Activated CD4-positive, alpha-beta memory T cell treated with anti-CD3 and anti-CD28 coated beads for 36 hours (primary cell): Measurements from ENCODE around the gene UBAP2L. TPM values are rescaled to one million over a fixed set of nuclear protein-coding genes. Genes with fewer than 3 reads are reported as not detected.

ENCODE experiments used
- CTCF ChIA-PET: fragments of 350-600 bp; sonication (Branson Sonifier 250); formaldehyde crosslinking; loops from one replicate; lab custom pipeline; 2021; ENCODE audit warnings: antibody characterized with exemption, inconsistent platforms; lab: Charles Lee
- POLR2A ChIA-PET: fragments of 350-600 bp; sonication (Branson Sonifier 250); formaldehyde crosslinking; loops from one replicate; lab custom pipeline; 2021; ENCODE audit warnings: antibody characterized with exemption; lab: Charles Lee
- DNase-seq: peaks from one replicate; pipeline ENCODE4 v3.0.0-alpha.2; 2020
- H3K27ac Mint-ChIP-seq: one replicate; pipeline ENCODE4 v1.8.0; 2021; ENCODE audit warnings: mixed read lengths
- H3K27me3 Mint-ChIP-seq: one replicate; pipeline ENCODE4 v1.8.0; 2021; ENCODE audit warnings: mixed read lengths
- H3K36me3 Mint-ChIP-seq: one replicate; pipeline ENCODE4 v1.8.0; 2021; ENCODE audit warnings: mixed read lengths
- H3K4me1 Mint-ChIP-seq: one replicate; pipeline ENCODE4 v1.8.0; 2021; ENCODE audit warnings: low read depth, mixed read lengths
- H3K4me3 Mint-ChIP-seq: one replicate; pipeline ENCODE4 v1.8.0; 2021; ENCODE audit warnings: mild to moderate bottlenecking, mixed read lengths
- H3K9me3 Mint-ChIP-seq: one replicate; pipeline ENCODE4 v1.8.0; 2021; ENCODE audit warnings: mixed read lengths
- intact Hi-C: fragments of 100-400 bp; cut with micrococcal nuclease; formaldehyde crosslinking; loops from one replicate; pipeline ENCODE4 v1.15.1; 2023
- total RNA-seq, 2 experiments: library from RNA; stranded (reverse); gene quantifications; one replicate each; pipeline ENCODE4 v1.2.3, GENCODE V29; 2021

UBAP2L gene
- 100 to 1,000 TPM; 180 to 183 TPM for total RNA-seq

GRCh38 chr1:154220071-154220969, at the start of gene UBAP2L:
TSS of gene UBAP2L (plus strand) at chr1:154220955. CDS start at chr1:154225124, 4,169 bp downstream.
- H3K4me3 Mint-ChIP-seq, result peak within 1 kb of the TSS; percentile 90
- peak within 1 kb of the TSS; percentile 94 for H3K27ac Mint-ChIP-seq
- DNase-seq, result peak; percentile 99
- H3K9me3 Mint-ChIP-seq, result peaks cover 4% of the 10 kb centered on the region
- intact Hi-C loops, result loop anchor here (1.0 to 5.0 kb wide), 4 partner anchors 37 to 298 kb away; partner anchors contain the start of genes GATAD2B, HAX1 and RPS27
- H3K27me3 Mint-ChIP-seq, result peaks cover 2% of the 10 kb centered on the region
- ChIA-PET POLR2A (interaction anchor here (0.8 to 3.9 kb wide), 9 partner anchors 13 to 1104 kb away, joined by 3 to 21 read pairs (median 3); partner anchors contain the start of genes HAX1 and SLC39A1), CTCF (interaction anchor here (1.0 to 2.4 kb wide), 3 partner anchors 49 to 115 kb away, joined by 3 to 7 read pairs (median 3); no protein-coding TSS in a partner anchor)
- H3K4me1 Mint-ChIP-seq, result peaks cover 68% of the 10 kb centered on the region
- peaks cover 53% of the 10 kb centered on the region for H3K36me3 Mint-ChIP-seq

- intact Hi-C loops, result loop anchor here (1.0 kb wide), 2 partner anchors 11 to 13 kb away; no protein-coding TSS in a partner anchor
- DNase-seq, result no peak
- H3K27ac Mint-ChIP-seq, result peak overlapping the region; percentile 78
Observed at GRCh38 chr1:154171223-154171583, 49.6 kb upstream of the UBAP2L start.

GRCh38 chr1:154171880-154172279, 48.9 kb upstream of the UBAP2L start:
- POLR2A ChIA-PET, result interaction anchor here (1.6 to 3.0 kb wide), 2 partner anchors 9 to 14 kb away, joined by 14 to 21 read pairs; no protein-coding TSS in a partner anchor
- CTCF ChIA-PET, result interaction anchor here (1.2 to 2.3 kb wide), 2 partner anchors 25 to 163 kb away, joined by 3 to 8 read pairs; no protein-coding TSS in a partner anchor
- no peak for DNase-seq
- H3K27ac Mint-ChIP-seq, result peak overlapping the region; percentile 53
- peaks cover 69% of the 10 kb centered on the region for H3K36me3 Mint-ChIP-seq
- intact Hi-C loops, result loop anchor here (1.0 kb wide), 2 partner anchors 10 to 14 kb away; no protein-coding TSS in a partner anchor
- H3K4me3 Mint-ChIP-seq, result no peak overlapping the region
- peaks cover 61% of the 10 kb centered on the region for H3K4me1 Mint-ChIP-seq
- H3K9me3 Mint-ChIP-seq, result no peaks in the 10 kb centered on the region
- no peaks in the 10 kb centered on the region for H3K27me3 Mint-ChIP-seq

More at GRCh38 chr1:154171223-154171583, 49.6 kb upstream of the UBAP2L start:
- no peak overlapping the region for H3K4me3 Mint-ChIP-seq
- H3K36me3 Mint-ChIP-seq, result peaks cover 71% of the 10 kb centered on the region
- H3K9me3 Mint-ChIP-seq, result no peaks in the 10 kb centered on the region
- CTCF ChIA-PET, result interaction anchor here (0.6 to 2.3 kb wide), 5 partner anchors 12 to 165 kb away, joined by 3 to 9 read pairs (median 6); no protein-coding TSS in a partner anchor
- no peaks in the 10 kb centered on the region for H3K27me3 Mint-ChIP-seq
- POLR2A ChIA-PET, result interaction anchor here (0.6 to 3.0 kb wide), 8 partner anchors 10 to 785 kb away, joined by 3 to 21 read pairs (median 4); partner anchors contain the start of gene HAX1
- H3K4me1 Mint-ChIP-seq, result peaks cover 57% of the 10 kb centered on the region

- no peaks in the 10 kb centered on the region for H3K9me3 Mint-ChIP-seq
- H3K36me3 Mint-ChIP-seq, result peaks cover 68% of the 10 kb centered on the region
- CTCF ChIA-PET, result no interaction called here
- no peak overlapping the region for H3K27ac Mint-ChIP-seq
- DNase-seq, result no peak
- POLR2A ChIA-PET, result interaction anchor here (1.0 kb wide), 1 partner anchor 7 kb away, joined by 3 read pairs; no protein-coding TSS in a partner anchor
- no peak overlapping the region for H3K4me3 Mint-ChIP-seq
- H3K4me1 Mint-ChIP-seq, result peaks cover 76% of the 10 kb centered on the region
- intact Hi-C loops, result no loop called here
- no peaks in the 10 kb centered on the region for H3K27me3 Mint-ChIP-seq
Observed at GRCh38 chr1:154174654-154175053, 46.1 kb upstream of the UBAP2L start.

GRCh38 chr1:154176337-154176736, 44.4 kb upstream of the UBAP2L start:
- no peak overlapping the region for H3K4me3 Mint-ChIP-seq
- H3K27ac Mint-ChIP-seq, result peak overlapping the region; percentile 61
- CTCF ChIA-PET, result interaction anchor here (0.9 kb wide), 1 partner anchor 11 kb away, joined by 3 read pairs; no protein-coding TSS in a partner anchor

GRCh38 chr1:154178013-154178412, 42.7 kb upstream of the UBAP2L start:
- DNase-seq, result peak; percentile 42
- Mint-ChIP-seq H3K36me3 (peaks cover 62% of the 10 kb centered on the region), H3K4me1 (peaks cover 64% of the 10 kb centered on the region), H3K27ac (peak overlapping the region; percentile 57), H3K9me3 (no peaks in the 10 kb centered on the region), H3K4me3 (no peak overlapping the region), H3K27me3 (no peaks in the 10 kb centered on the region)
- CTCF ChIA-PET, result interaction anchor here (1.0 to 1.5 kb wide), 3 partner anchors 32 to 157 kb away, joined by 3 to 6 read pairs (median 4); no protein-coding TSS in a partner anchor
- intact Hi-C loops, result no loop called here
- POLR2A ChIA-PET, result interaction anchor here (0.5 to 1.1 kb wide), 3 partner anchors 20 to 185 kb away, joined by 3 read pairs; no protein-coding TSS in a partner anchor

More at GRCh38 chr1:154176337-154176736, 44.4 kb upstream of the UBAP2L start:
- H3K27me3 Mint-ChIP-seq, result no peaks in the 10 kb centered on the region
- H3K36me3 Mint-ChIP-seq, result peaks cover 66% of the 10 kb centered on the region
- intact Hi-C loops, result no loop called here
- no peak for DNase-seq
- H3K9me3 Mint-ChIP-seq, result no peaks in the 10 kb centered on the region
- H3K4me1 Mint-ChIP-seq, result peaks cover 75% of the 10 kb centered on the region
- POLR2A ChIA-PET, result interaction anchor here (1.0 kb wide), 1 partner anchor 19 kb away, joined by 3 read pairs; no protein-coding TSS in a partner anchor

- intact Hi-C loops, result no loop called here
- no peaks in the 10 kb centered on the region for H3K9me3 Mint-ChIP-seq
- H3K36me3 Mint-ChIP-seq, result peaks cover 61% of the 10 kb centered on the region
- DNase-seq, result no peak
- H3K4me3 Mint-ChIP-seq, result peak overlapping the region; percentile 52
- ChIA-PET CTCF (interaction anchor here (1.4 to 1.5 kb wide), 2 partner anchors 33 to 40 kb away, joined by 3 to 4 read pairs; no protein-coding TSS in a partner anchor), POLR2A (interaction anchor here (0.9 to 2.9 kb wide), 2 partner anchors 8 to 186 kb away, joined by 3 to 14 read pairs; no protein-coding TSS in a partner anchor)
- H3K27ac Mint-ChIP-seq, result peak overlapping the region; percentile 57
- H3K27me3 Mint-ChIP-seq, result no peaks in the 10 kb centered on the region
- peaks cover 64% of the 10 kb centered on the region for H3K4me1 Mint-ChIP-seq
Observed at GRCh38 chr1:154178911-154179811, 41.6 kb upstream of the UBAP2L start.

GRCh38 chr1:154179946-154180687, 40.6 kb upstream of the UBAP2L start:
- H3K4me1 Mint-ChIP-seq, result peaks cover 64% of the 10 kb centered on the region
- peak; percentile 32 for DNase-seq
- H3K27ac Mint-ChIP-seq, result peak overlapping the region; percentile 57
- ChIA-PET CTCF (interaction anchor here (0.7 to 1.6 kb wide), 3 partner anchors 20 to 154 kb away, joined by 3 to 5 read pairs (median 3); partner anchors contain the start of gene HAX1), POLR2A (interaction anchor here (2.9 to 3.4 kb wide), 2 partner anchors 9 to 41 kb away, joined by 14 to 21 read pairs; partner anchors contain the start of gene UBAP2L)
- H3K27me3 Mint-ChIP-seq, result no peaks in the 10 kb centered on the region
- H3K4me3 Mint-ChIP-seq, result peak overlapping the region; percentile 58
- intact Hi-C loops, result loop anchor here (5.0 kb wide), 1 partner anchor 147 kb away; the partner anchor contains the start of gene ATP8B2
- peaks cover 58% of the 10 kb centered on the region for H3K36me3 Mint-ChIP-seq
- H3K9me3 Mint-ChIP-seq, result no peaks in the 10 kb centered on the region

- DNase-seq, result no peak
- Mint-ChIP-seq H3K27ac (peak overlapping the region; percentile 96), H3K27me3 (no peaks in the 10 kb centered on the region), H3K9me3 (no peaks in the 10 kb centered on the region), H3K4me1 (peaks cover 50% of the 10 kb centered on the region), H3K4me3 (peak overlapping the region; percentile 98), H3K36me3 (peaks cover 46% of the 10 kb centered on the region)
- ChIA-PET POLR2A (interaction anchor here (0.6 to 3.4 kb wide), 14 partner anchors 8 to 191 kb away, joined by 3 to 21 read pairs (median 4); partner anchors contain the start of genes RPS27 and UBAP2L), CTCF (interaction anchor here (0.7 to 2.0 kb wide), 5 partner anchors 12 to 153 kb away, joined by 3 to 10 read pairs (median 4); no protein-coding TSS in a partner anchor)
- intact Hi-C loops, result loop anchor here (1.0 to 5.0 kb wide), 6 partner anchors 11 to 259 kb away; partner anchors contain the start of genes ATP8B2 and RPS27
Observed at GRCh38 chr1:154181944-154182343, 38.8 kb upstream of the UBAP2L start.
